GM10847 (cell line): ENCODE measurements around the gene CHPF.

Source experiments
- POLR2A ChIP-seq: IDR thresholded peaks from 2 replicates; pipeline ENCODE4 v1.6.1; 2011; ENCODE audit not compliant: insufficient read length; ENCODE audit errors: extremely low read depth

Gene CHPF

DNA sequence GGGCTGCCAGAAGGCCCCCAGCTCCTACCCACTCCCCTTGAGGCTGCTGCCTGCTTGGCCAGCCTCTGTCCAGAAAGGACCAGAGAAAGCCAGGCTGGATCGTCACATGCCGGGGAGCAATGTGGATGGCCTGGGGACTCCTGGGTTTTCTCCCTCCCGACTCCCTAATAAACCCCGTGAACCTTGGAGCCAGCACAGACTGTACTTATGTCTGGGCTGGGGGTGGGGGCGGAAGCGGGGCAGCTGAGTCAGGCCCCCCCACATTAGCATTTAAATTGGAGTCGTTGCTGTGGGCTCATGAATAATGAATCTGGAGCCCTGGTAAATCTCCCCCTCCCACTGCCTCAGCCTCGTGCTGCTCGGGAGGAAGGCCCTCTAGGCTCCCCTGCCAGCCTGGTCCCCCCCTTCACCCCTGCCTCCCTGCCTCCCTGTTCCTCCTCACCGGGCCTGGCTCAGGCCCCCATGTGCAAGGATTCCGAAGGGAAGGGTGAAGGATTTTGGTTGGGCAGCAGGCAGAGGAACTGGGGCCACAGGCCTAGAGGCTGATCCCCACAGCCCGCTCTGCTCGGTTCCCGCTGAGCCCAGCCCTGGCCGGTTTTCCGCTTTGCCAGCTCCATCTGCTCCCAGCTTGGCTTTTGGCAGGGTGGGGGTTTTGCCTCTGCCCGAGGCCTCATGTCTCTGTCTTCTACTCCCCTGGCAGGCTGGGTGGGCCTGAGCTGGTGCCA is 36.6 kb downstream of the CHPF start:
- TF ChIP-seq POLR2A = no peak

DNA sequence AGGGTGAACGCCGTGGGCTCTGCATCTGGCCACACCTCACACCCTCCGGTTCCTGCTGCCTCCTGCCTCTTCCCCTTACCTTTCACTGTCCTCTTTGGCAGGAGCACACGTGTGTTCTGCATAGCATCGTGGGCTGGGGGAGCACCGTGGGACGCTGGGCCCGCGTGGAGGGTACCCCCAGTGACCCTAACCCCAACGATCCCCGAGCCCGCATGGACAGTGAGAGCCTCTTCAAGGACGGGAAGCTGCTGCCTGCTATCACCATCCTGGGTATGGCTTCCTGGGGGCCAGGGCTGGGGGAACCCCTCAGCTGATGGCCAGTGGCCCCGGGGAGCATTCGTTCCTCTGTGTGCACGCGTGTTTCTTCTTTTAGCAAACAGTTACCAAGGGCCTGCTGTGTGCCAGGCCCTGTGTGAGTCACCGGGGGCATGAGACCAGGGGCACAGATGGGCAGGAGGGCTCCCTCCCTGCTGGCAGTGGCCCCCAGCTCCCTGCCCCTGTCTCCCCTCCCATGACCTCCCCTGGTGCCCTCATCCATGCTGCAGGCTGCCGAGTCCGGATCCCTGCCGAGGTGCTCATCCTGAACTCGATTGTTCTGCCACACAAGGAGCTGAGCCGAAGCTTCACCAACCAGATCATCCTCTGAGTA is 37.3 kb downstream of the CHPF start:
- TF ChIP-seq POLR2A = no peak

DNA sequence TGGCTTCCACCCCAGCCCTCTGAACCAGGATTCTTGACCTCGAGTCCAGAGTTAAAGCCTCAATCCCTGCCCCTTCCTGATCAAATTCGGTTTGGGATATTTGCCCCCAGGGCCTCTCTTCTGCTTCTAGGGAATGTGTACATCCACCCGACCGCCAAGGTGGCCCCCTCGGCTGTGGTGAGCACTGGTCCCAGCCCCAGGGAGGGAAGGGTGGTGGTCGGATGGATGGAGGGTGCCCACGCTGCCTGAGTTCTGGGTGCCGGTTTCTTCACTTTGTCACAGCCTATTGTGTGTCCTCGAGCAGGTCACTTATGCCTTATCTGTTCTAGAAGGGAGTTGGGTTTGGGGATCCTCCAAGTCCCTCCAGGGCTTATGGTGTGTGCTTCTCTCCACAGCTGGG is 38.0 kb downstream of the CHPF start:
- TF ChIP-seq POLR2A = no peak

DNA sequence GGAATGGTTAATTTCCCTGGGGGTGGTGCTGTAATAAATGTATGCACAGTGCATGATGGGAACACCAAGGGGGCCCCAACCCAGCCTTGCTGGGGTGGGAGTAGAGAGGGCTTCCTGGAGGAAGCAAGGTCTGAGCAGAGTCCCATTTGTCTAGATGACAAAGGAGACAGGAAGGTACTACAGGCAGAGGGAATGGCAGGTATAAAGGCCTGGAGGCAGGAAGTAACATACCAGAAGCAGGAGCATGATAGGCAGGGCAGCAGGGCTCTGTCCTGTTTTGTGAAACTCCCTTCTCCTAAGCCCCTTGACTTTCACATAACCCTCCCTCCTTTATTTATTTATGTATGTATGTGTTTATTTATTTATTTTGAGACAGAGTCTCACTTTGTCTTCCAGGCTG is 41.0 kb downstream of the CHPF start:
- no peak for TF ChIP-seq POLR2A

DNA sequence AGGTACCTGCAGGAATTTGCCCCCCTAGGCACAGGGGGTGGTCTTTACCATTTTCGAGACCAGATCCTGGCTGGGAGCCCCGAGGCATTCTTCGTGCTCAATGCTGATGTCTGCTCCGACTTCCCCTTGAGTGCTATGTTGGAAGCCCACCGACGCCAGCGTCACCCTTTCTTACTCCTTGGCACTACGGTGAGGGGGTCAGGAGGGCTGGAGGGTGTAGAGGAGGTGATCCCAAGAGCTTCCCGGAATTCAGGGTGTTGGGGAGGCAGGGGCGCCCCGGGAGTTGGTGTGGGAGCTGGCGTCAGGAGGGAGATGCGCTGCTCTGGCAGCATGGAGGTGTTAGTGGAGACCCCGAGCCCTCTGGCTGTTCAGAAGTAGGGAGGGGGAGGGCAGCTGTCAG is 41.8 kb downstream of the CHPF start:
- TF ChIP-seq POLR2A = no peak

DNA sequence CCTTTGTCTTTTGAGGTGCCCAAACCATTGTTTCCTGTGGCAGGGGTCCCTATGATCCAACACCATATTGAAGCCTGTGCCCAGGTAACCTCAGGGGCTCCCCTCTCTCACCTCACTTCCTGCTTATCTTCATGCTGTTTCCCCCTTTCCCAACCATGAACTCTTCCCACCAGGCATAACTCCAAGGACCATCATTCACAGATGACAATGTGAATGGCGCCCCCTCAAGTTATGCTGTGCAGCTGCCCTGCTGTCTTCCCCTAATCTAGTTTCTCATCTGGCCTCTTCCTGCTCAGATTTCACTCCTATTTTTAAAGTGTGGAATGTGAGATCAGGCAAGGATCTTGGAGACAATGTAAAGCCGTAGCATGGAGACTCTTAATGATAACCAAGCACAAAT is 43.5 kb downstream of the CHPF start:
- no peak for TF ChIP-seq POLR2A

DNA sequence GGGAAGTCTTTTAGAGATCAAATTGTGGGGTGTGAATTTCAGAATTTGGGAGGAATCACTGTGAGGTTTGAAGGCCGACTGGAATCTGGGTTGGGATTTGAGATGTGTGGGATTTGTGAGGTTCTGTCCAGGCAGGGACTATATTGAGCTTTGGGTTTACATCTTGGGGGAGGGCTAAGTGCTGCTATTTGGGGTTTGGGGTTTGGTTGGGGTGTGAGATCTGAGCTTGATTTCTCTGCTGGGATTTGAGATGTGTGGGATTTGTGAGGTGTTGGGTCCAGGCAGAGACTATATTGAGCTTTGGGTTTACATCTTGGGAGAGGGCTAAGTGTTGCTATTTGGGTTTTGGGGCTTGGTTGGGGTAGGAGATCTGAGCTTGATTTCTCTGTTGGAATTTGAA is 44.1 kb downstream of the CHPF start:
- TF ChIP-seq POLR2A = no peak

DNA sequence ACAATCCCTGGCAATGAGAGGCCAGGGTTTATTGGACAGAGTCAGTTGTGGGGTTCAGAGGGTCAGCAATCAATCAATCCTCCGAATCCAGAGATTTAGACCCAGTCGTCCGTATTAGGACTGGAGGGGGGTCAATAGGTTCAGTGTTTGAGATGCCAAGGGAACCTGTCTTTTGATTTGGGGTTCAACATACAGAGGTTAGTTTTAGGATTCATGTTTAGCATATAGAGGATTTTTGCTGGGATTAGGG is 44.6 kb downstream of the CHPF start:
- TF ChIP-seq POLR2A = no peak

DNA sequence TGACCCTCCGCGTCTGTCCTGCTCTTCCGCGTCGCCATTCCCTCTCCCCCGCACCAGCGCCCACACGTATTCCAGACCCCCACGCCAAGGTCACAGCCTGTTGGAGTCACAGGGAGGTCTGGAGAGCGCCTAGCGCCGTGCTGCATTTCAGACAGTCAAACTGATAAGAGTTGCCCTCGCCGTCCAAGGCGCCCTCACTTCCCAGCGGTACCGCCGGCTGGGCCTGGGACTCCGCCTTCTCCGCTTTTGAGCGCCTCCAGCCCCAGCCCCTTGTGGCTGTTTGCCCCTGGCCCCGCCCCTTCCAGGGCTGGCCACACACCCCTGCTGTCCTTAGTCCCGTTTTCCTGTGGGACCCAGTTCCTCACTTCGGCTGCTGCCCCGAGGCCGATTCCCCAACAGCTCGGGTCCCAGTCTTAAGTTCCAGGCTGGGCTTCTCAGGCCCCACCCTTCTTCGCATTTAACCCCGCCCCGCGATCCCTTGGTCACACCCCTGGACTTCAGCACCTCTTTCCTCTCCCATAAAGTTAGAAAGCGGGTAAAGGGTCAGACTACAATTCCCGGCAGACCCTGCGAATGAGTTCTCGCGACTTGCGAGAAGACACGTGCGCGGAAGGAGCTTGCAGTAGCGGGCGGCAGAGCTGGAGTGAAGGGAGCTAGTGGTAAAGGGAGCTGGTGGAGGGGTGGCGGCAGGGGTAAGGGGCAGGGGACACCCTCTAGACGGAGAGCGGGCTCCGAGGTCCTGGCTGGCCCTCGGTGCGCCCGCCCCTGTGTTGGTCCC is 45.1 kb downstream of the CHPF start, which contains the start of gene GMPPA:
GMPPA (plus strand) TSS at position 612 of the 778 bp plus-strand sequence. CDS start 1,085 bp downstream, outside the sequence.
- TF ChIP-seq POLR2A = peak; percentile 88

DNA sequence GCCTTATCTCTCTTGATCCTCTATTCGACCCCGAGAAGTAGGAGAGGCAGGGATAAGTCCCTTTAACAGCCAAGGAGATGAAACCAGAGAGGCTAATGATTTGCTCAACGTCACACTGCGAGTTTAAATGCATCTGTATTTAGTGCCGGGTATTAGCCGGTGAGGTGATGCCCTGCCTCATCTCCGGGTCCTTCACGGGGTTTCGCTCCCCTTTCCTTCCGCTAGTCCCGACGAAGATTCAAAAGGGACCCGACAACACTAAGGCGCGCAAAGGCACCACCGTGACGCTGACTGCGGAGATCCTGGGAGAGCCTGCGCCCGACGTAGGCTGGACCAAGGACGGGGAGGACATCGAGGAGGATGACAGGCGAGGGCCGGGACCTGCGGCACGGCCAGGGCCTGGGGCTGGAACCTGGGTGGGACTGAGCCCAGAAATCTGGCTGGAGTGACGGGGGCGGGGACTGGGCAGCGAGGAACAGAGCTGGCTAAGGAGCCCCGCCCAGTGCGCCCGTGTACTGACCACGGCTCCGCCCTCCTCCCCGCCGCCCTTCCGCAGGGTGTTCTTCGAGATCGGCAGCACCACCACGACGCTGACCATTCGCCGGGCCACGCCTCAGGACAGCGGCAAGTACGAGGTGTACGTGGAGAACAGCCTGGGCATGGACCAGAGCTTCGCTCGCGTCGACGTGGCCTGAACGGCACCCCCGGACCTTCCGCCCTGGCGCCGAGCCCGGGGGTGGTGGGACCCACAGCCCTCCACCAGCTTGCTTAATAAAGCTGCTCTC is 45.9 kb downstream of the CHPF start:
- no peak for TF ChIP-seq POLR2A

DNA sequence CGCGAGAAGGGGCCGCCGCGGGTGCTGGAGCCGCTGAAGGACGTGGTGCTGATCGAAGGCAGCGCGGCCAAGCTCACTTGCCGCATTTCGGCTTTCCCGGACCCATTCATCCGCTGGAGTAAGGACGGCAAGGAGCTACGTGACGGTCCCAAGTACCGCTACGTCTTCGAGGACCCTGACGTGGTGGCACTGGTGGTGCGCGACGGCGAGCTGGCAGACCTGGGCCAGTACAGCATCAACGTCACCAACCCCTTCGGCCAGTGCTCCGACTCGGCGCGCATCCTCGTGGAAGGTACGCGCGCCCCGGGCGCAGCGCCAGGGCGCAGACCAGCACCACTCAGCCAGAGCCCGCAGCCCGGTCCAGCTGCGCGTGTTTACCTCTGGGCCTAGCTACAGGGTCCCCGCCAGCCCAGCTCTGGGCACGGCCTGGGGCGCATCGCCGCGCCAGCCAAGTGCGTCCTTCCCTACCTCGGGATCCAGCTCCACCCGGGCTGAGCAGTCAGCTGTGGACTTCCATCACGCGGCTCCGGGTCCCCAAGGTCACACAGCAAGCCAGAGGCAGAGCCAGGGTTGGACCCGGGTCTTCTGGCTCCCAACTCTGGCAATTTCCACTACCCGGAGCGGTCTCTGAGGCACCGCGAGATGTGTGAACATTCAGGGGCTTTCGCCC is 46.6 kb downstream of the CHPF start:
- TF ChIP-seq POLR2A = no peak

DNA sequence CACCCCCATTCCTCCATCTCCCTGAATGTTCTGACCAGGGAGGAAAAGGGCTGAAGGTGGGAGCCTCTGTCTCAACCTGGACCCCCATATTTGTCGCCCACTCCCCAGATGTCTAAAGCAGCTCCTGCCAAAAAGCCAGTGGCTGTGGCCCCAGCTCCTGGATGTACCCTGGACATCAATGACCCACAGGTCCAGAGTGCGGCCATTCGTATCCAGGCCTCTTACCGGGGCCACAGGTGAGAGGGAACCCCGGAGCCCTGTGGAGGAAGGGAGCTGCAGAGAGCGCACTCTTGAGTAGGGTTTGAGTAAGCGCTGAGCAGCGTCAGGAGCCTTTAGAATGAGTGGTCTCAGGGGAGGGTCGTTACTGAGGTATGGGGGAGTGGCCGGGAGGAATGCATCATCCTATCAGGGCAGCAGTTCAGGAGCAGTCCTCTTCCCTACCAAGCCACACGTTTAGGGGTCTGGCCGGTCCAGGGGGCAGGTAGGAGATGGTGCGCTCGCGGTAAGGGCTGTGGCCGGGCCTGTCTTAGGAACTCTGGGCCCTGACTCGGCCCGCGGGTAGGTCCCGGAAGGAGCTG is 47.3 kb downstream of the CHPF start:
- no peak for TF ChIP-seq POLR2A

DNA sequence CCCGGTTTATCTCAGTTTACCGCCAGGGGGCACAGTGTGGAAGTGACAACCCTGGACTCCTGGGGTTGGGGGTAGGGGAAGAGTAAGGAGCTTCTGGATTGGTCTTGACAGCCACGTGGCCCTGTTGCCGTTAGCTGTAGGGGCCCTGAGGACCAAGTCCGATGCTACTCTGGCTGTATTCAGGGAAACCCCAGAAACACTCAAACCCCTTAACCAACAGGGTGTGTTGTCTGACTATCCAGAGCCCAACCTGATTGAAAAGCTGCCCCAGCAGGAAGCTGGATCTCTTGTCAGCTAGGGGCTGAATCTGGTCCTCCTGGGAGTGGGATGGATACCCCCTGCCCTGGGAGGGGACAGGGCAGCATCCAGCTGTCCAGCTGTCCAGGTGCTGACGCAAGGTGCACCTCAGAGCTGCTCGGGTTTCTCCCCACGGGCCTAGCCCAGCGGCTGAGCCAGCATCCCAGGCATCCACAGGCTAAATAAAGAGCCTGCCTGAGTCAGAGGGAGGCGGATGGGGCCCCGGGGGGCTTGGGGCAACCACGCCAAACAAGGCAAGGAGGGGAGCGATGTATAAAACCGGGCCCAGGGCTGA is 48.0 kb downstream of the CHPF start:
- TF ChIP-seq POLR2A = no peak

DNA sequence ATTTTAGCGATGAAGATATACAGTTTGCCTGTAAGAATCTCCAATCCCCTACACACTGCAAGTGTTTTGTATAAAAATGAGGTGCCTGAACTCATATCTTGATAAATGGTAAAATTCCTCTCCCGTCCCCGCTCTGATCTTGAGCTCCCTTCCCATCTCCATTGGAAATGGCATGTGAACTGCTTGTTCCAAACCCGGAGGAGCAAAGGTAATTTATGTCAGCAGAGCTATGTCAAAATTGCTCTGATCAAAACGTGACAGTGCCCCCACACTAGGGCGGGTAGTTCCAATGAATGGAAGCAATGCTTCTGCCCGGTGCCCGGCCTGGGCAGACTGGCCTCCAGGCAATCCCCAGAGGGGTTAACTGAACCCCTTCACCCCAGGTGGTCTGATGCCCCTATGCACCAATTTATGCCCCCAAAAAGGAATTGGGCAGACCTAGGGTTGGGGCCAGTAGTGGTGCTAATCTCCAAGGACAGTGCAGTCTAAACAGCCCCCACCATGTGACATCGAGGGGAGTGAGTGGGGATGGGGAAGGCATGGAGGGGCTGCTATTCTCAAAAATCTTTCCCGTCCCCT is 48.6 kb downstream of the CHPF start:
- no peak for TF ChIP-seq POLR2A
